ENCODE results near the gene FOXI1.

- no peak for TF ChIP-seq POLR2A (IDR thresholded peaks at IDR 0.05)
- TF ChIP-seq, protein P1, sequence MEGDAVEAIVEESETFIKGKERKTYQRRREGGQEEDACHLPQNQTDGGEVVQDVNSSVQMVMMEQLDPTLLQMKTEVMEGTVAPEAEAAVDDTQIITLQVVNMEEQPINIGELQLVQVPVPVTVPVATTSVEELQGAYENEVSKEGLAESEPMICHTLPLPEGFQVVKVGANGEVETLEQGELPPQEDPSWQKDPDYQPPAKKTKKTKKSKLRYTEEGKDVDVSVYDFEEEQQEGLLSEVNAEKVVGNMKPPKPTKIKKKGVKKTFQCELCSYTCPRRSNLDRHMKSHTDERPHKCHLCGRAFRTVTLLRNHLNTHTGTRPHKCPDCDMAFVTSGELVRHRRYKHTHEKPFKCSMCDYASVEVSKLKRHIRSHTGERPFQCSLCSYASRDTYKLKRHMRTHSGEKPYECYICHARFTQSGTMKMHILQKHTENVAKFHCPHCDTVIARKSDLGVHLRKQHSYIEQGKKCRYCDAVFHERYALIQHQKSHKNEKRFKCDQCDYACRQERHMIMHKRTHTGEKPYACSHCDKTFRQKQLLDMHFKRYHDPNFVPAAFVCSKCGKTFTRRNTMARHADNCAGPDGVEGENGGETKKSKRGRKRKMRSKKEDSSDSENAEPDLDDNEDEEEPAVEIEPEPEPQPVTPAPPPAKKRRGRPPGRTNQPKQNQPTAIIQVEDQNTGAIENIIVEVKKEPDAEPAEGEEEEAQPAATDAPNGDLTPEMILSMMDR (IDR thresholded peaks at IDR 0.05 in 4 of 5, conservative IDR thresholded peaks at IDR 0.05 in 1 of 5) = no peak
Observed at GRCh38 chr5:170117736-170118135, 12.0 kb downstream of the FOXI1 start.
